ENCODE data around the gene ERCC3. TPM values are rescaled to one million over a fixed set of nuclear protein-coding genes. Genes with fewer than 3 reads are reported as not detected.

The ERCC3 gene
- polyA plus RNA-seq, 1 of the 3 experiments (the other 2 are of a cell fraction): 84.8 TPM

- Histone ChIP-seq H3K9ac (no peak overlapping the region), H3K4me1 (ENCODE audit: control insufficient read depth in 1 of 2, insufficient read depth in 2 of 2, low read depth in 1 of 2, low read length in 1 of 2) (no peaks in the 10 kb centered on the region), H3K9me3 (no peaks in the 10 kb centered on the region), H3K27ac (ENCODE audit: low read depth in 2 of 2, low read length in 1 of 2) (no peak overlapping the region), H3F3A (replicated peaks; ENCODE audit: insufficient read depth) (peaks cover 8% of the 10 kb centered on the region), H3K4me3 (ENCODE audit: low read depth in 2 of 2, low read length in 1 of 2) (no peak overlapping the region), H2AFZ (ENCODE audit: low read depth) (no peak overlapping the region), H3K9me2 (no peaks in the 10 kb centered on the region), H3K36me3 (replicated peaks in 1 of 2; ENCODE audit: control insufficient read depth in 1 of 2, insufficient read depth in 2 of 2, low read length in 1 of 2) (peaks cover 54 to 68% of the 10 kb centered on the region in 2 experiments), H3K4me2 (no peak overlapping the region), H3K79me2 (ENCODE audit: insufficient read depth) (no peaks in the 10 kb centered on the region), H4K20me1 (ENCODE audit: insufficient read depth) (no peaks in the 10 kb centered on the region), H3K27me3 (ENCODE audit: insufficient read depth) (no peaks in the 10 kb centered on the region)
- TF ChIP-seq GATA2 (CRISPR knock-in tag; IDR thresholded peaks at IDR 0.05): no peak
- no peak for TF ChIP-seq EZH2phosphoT487 (IDR thresholded peaks at IDR 0.05; ENCODE audit: borderline replicate concordance, low read depth)
- TF ChIP-seq IRF3 (IDR thresholded peaks at IDR 0.05; ENCODE audit: low read depth, low read length): no peak
- no peak for TF ChIP-seq POLR2AphosphoS5 (IDR thresholded peaks at IDR 0.05; ENCODE audit: low read depth, low read length)
- TF ChIP-seq MAX (IDR thresholded peaks at IDR 0.05; ENCODE audit: low read depth): no peak
- no peak for TF ChIP-seq SMC3 (IDR thresholded peaks at IDR 0.05; ENCODE audit: low read depth, low read length)
- TF ChIP-seq JUND (IDR thresholded peaks at IDR 0.05): no peak
- no peak for TF ChIP-seq FOXM1 (IDR thresholded peaks at IDR 0.05; ENCODE audit: low read depth)
- TF ChIP-seq RXRA (IDR thresholded peaks at IDR 0.05; ENCODE audit: borderline replicate concordance, low read depth): no peak
- TF ChIP-seq SIN3A (IDR thresholded peaks at IDR 0.05; ENCODE audit: borderline replicate concordance, low read depth, low read length): no peak
- no peak for TF ChIP-seq ELF1 (IDR thresholded peaks at IDR 0.05)
- TF ChIP-seq MXI1 (IDR thresholded peaks at IDR 0.05; ENCODE audit: low read depth, low read length): no peak
- TF ChIP-seq RFX5 (IDR thresholded peaks at IDR 0.05; ENCODE audit: low read length): no peak
- 93% methylated on average over 4 of the region's 4 CpGs for WGBS (ENCODE audit: low lambda C conversion rate)
- ChIA-PET CTCF (interaction anchor here (1.4 to 2.6 kb wide), 2 partner anchors 19 to 173 kb away, joined by 4 to 15 read pairs; no protein-coding TSS in a partner anchor), POLR2A (no interaction called here)
- no peak for DNase-seq
Observed at GRCh38 chr2:127305990-127306585, 12.1 kb upstream of the ERCC3 start.

DNA sequence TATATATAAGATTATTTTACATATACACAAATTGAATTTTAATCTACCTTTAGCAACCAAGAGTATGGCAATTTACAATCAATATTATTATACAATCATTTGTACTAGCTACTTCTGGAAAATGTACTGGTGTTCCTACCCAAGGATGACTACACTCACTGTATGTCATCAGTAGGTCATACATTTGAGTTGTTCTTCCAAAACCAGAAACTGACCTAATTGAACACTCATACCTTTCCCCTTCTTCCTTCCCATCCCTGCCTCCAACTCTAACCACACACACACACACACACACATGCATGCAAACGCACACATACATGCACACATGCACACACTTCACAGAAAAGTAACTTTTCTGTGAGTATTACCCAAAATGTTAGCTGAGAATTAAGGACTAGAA lies 8.2 kb upstream of the ERCC3 start:
- no peaks in the 10 kb centered on the region for H3K9me2 ChIP-seq
- ChIA-PET POLR2A (no interaction called here), CTCF (interaction anchor here (2.1 kb wide), 1 partner anchor 178 kb away, joined by 9 read pairs; no protein-coding TSS in a partner anchor)
- H2AFZ ChIP-seq (ENCODE audit: low read depth): no peak overlapping the region
- H3K4me2 ChIP-seq: no peak overlapping the region
- TF ChIP-seq, protein P1, sequence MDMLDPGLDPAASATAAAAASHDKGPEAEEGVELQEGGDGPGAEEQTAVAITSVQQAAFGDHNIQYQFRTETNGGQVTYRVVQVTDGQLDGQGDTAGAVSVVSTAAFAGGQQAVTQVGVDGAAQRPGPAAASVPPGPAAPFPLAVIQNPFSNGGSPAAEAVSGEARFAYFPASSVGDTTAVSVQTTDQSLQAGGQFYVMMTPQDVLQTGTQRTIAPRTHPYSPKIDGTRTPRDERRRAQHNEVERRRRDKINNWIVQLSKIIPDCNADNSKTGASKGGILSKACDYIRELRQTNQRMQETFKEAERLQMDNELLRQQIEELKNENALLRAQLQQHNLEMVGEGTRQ (IDR thresholded peaks at IDR 0.05; ENCODE audit: borderline replicate concordance, low read depth, low read length): no peak
- TF ChIP-seq CHD2 (IDR thresholded peaks at IDR 0.05; ENCODE audit: low read length, partially characterized antibody) (no peak), TAF1 (IDR thresholded peaks at IDR 0.05; ENCODE audit: borderline replicate concordance, low read depth, low read length) (no peak), FOXM1 (IDR thresholded peaks at IDR 0.05; ENCODE audit: low read depth) (no peak)
- WGBS (ENCODE audit: low lambda C conversion rate): 93% methylated on average over 1 of the region's 1 CpG
- H3K4me3 ChIP-seq (ENCODE audit: low read depth in 2 of 2, low read length in 1 of 2): no peak overlapping the region
- no peaks in the 10 kb centered on the region for H4K20me1 ChIP-seq (ENCODE audit: insufficient read depth)
- no peak overlapping the region for H3K9ac ChIP-seq
- DNase-seq: no peak
- H3K36me3 ChIP-seq (replicated peaks in 1 of 2; ENCODE audit: control insufficient read depth in 1 of 2, insufficient read depth in 2 of 2, low read length in 1 of 2): peaks cover 35 to 41% of the 10 kb centered on the region in 2 experiments
- H3K4me1 ChIP-seq (ENCODE audit: control insufficient read depth in 1 of 2, insufficient read depth in 2 of 2, low read depth in 1 of 2, low read length in 1 of 2): no peaks in the 10 kb centered on the region
- H3K27ac ChIP-seq (ENCODE audit: low read depth in 2 of 2, low read length in 1 of 2): no peak overlapping the region
- H3K9me3 ChIP-seq: no peaks in the 10 kb centered on the region
- no peaks in the 10 kb centered on the region for H3K79me2 ChIP-seq (ENCODE audit: insufficient read depth)
- no peaks in the 10 kb centered on the region for H3K27me3 ChIP-seq (ENCODE audit: insufficient read depth)
- peaks cover 30% of the 10 kb centered on the region for H3F3A ChIP-seq (replicated peaks; ENCODE audit: insufficient read depth)
